Natural killer cell treated with Interleukin-12 subunit alpha and Interleukin-12 subunit beta and Interleukin-15 and Interleukin-18, amount 100 ng/mL, for 72 hours (primary cell): ENCODE results near the gene PTPRK. TPM values are rescaled to one million over a fixed set of nuclear protein-coding genes. Genes with fewer than 3 reads are reported as not detected.

ENCODE experiments used
- ATAC-seq, 2 donors: fragments of 150-1000 bp; cut with Tn5 transposase in 1 of 2; sonication (Bioruptor Pico), chemical (Tn5 transposase) in 1 of 2; 2 replicates each; pipeline ENCODE4 v1.10.0; 2021
- DNase-seq: peaks from one replicate; pipeline ENCODE4 v3.0.0; 2022; ENCODE audit warnings: low spot score
- H3K27ac Mint-ChIP-seq, 2 donors: 1 replicate in 1 of 2; 2 replicates in 1 of 2; pipeline ENCODE4 v1.8.0; 2022; ENCODE audit warnings: mixed read lengths in 2 of 2, mild to moderate bottlenecking in 1 of 2, moderate library complexity in 1 of 2
- H3K27me3 Mint-ChIP-seq, 2 donors: 1 replicate in 1 of 2; 2 replicates in 1 of 2; pipeline ENCODE4 v1.8.0; 2022; ENCODE audit warnings: mixed read lengths in 2 of 2
- H3K36me3 Mint-ChIP-seq: one replicate; pipeline ENCODE4 v1.8.0; 2022; ENCODE audit warnings: mixed read lengths
- H3K4me1 Mint-ChIP-seq, 2 donors: 1 replicate in 1 of 2; 2 replicates in 1 of 2; pipeline ENCODE4 v1.8.0; 2022; ENCODE audit warnings: low read depth in 2 of 2, mixed read lengths in 2 of 2, mild to moderate bottlenecking in 1 of 2
- H3K4me3 Mint-ChIP-seq: one replicate; pipeline ENCODE4 v1.8.0; 2022; ENCODE audit warnings: mixed read lengths
- H3K9me3 Mint-ChIP-seq: 2 replicates; pipeline ENCODE4 v1.8.0; 2022; ENCODE audit warnings: mixed read lengths
- total RNA-seq, 2 donors: library from RNA; stranded (reverse); gene quantifications; one replicate each; pipeline ENCODE4 v1.2.3, GENCODE V29; 2022

PTPRK gene
- total RNA-seq = 10 to 100 TPM in 1 of 2 donors, under 1 TPM in 1; 0.59 to 13.8 TPM

DNA sequence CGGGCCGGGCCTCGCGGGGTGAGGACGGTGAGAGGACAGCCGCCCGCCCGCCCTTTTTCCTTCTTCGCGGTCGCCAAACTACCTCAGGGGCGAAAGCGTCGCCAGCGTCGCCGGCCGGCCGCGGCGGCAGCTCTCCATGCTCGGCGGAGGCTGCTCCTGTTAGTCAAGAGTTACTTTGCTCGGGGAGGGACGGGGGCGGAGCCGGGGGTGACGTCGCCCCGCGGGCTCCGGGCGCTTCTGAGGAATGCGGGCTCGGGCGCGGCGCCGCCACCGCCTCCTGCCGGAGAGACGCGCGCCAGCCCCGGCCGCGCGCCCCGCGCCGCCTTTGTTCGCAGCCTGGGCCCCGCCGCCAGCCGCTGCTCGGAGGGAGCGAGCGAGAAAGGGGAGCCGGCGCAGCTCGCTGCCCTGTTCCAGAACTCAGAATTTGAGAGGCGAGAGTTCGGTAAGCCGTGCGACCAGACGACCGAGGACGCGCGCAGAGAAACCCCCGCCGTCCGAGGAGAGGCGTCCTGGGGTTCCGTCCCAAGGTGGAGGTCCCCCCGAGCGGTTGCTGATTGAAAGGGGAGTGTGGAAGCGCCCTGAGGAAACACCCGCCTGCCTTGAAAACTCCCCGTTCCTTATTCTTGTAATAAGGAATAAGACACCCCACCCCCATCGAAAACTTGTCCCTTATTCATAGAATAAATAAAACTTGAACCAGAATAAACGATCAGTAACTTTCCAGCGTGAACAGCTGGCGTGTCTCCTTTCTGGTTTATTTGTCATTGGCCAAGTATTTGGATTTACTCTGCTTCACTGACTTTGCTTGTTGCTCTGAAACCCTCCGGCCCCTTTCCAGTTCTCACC is at the start of gene PTPRK:
Gene PTPRK (minus strand): TSS at position 164 of the 846 bp plus-strand sequence. CDS start 241 bp downstream, outside the sequence.
- Mint-ChIP-seq H3K4me3 (peak within 1 kb of the TSS; percentile 85), H3K36me3 (no peaks in the 10 kb centered on the region), H3K27me3 (peaks cover 39 to 74% of the 10 kb centered on the region in 2 donors), H3K9me3 (no peaks in the 10 kb centered on the region), H3K4me1 (peaks cover 6 to 13% of the 10 kb centered on the region in 2 donors), H3K27ac (no peak within 1 kb of the TSS)
- ATAC-seq = peak; percentile 95 to 96
- peak; percentile 77 for DNase-seq

DNA sequence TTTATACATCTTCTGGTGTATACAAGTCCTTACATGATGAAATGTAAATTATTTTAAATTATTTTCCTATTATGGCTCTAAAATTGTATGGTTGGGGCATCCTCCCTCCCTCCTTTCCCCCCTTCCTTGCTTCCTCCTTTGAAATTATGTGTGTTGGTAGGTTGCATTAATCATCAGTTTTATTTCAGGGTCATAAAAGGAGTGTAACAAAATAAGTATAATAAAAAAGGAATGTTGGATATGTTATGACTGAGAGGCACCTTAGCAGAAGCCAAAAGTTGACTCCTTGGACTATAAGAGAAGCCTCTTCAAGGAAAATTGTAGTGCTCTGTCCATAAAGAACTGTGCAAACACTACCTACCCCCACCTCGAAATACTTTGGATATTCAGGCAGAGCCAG is 46.6 kb upstream of the PTPRK start:
- ATAC-seq (no peak), DNase-seq (no peak)
- H3K4me3 Mint-ChIP-seq = no peak overlapping the region
- H3K4me1 Mint-ChIP-seq = no peaks in the 10 kb centered on the region
- peaks cover 0 to 11% of the 10 kb centered on the region in 2 donors for H3K27me3 Mint-ChIP-seq
- H3K27ac Mint-ChIP-seq = no peak overlapping the region
- H3K36me3 Mint-ChIP-seq = no peaks in the 10 kb centered on the region
- H3K9me3 Mint-ChIP-seq = peaks cover 10% of the 10 kb centered on the region

- Mint-ChIP-seq H3K27me3 (peaks cover 0 to 15% of the 10 kb centered on the region in 2 donors), H3K9me3 (peaks cover 3% of the 10 kb centered on the region), H3K27ac (no peak overlapping the region), H3K4me1 (no peaks in the 10 kb centered on the region), H3K36me3 (no peaks in the 10 kb centered on the region), H3K4me3 (no peak overlapping the region)
- DNase-seq (no peak), ATAC-seq (no peak)
Observed at GRCh38 chr6:128560966-128561365, 40.6 kb upstream of the PTPRK start.

DNA sequence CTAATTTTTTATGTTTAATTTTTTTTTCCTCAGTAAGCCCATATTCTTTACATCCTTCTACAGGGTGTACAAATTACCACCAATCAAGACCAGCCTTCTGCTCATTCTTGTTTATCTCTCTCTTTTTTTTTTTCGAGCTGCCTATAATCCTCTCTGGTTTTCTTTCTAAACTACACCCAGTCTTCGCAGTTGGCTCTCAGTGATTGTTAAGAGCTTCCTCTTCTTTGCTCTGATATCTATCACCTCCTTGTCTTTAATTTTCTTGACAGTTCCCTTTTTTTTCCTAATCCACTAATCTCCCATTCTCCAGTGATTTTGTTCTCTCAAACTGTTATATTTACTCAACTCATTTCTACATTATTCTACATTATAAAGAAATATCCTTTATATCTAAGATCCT is 38.5 kb upstream of the PTPRK start:
- ATAC-seq (no peak), DNase-seq (no peak)
- Mint-ChIP-seq H3K4me1 (no peaks in the 10 kb centered on the region), H3K9me3 (peaks cover 3% of the 10 kb centered on the region), H3K4me3 (no peak overlapping the region), H3K27me3 (peaks cover 0 to 13% of the 10 kb centered on the region in 2 donors), H3K36me3 (no peaks in the 10 kb centered on the region), H3K27ac (no peak overlapping the region)

- H3K9me3 Mint-ChIP-seq = peaks cover 3% of the 10 kb centered on the region
- DNase-seq = no peak
- H3K4me1 Mint-ChIP-seq = no peaks in the 10 kb centered on the region
Observed at GRCh38 chr6:128558021-128558420, 37.6 kb upstream of the PTPRK start.

DNA sequence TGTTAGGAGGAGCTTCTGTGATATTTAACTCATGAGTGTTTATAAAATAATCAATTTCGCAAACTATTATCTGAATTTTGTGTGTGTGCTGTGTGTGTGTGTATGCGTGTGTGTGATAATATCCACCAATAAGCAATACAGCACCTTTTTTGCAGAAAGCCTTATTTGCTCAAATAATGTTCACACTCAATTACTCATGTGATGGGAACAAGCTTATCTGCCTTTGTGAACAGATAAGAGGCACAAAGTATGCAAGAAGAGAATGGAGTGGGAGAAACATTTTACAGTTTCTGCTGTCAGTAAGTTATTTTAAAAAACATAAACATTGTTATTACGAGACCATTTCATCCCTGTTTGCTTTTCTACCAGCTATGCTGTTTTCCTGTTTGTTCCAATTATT is 36.7 kb upstream of the PTPRK start:
- Mint-ChIP-seq H3K9me3 (no peaks in the 10 kb centered on the region), H3K4me3 (no peak overlapping the region), H3K4me1 (no peaks in the 10 kb centered on the region), H3K27ac (no peak overlapping the region), H3K27me3 (peaks cover 0 to 14% of the 10 kb centered on the region in 2 donors), H3K36me3 (no peaks in the 10 kb centered on the region)
- ATAC-seq (no peak), DNase-seq (no peak)

More at GRCh38 chr6:128558021-128558420, 37.6 kb upstream of the PTPRK start:
- no peak for ATAC-seq
- Mint-ChIP-seq H3K4me3 (no peak overlapping the region), H3K36me3 (no peaks in the 10 kb centered on the region), H3K27me3 (peaks cover 0 to 15% of the 10 kb centered on the region in 2 donors), H3K27ac (no peak overlapping the region)

- ATAC-seq (no peak), DNase-seq (no peak)
- Mint-ChIP-seq H3K4me1 (no peaks in the 10 kb centered on the region), H3K9me3 (no peaks in the 10 kb centered on the region), H3K27ac (no peak overlapping the region), H3K4me3 (no peak overlapping the region), H3K36me3 (no peaks in the 10 kb centered on the region), H3K27me3 (peaks cover 0 to 19% of the 10 kb centered on the region in 2 donors)
Observed at GRCh38 chr6:128554302-128554701, 33.9 kb upstream of the PTPRK start.

- H3K27ac Mint-ChIP-seq = no peak overlapping the region
- H3K4me1 Mint-ChIP-seq = peaks cover 0 to 2% of the 10 kb centered on the region in 2 donors
- H3K27me3 Mint-ChIP-seq = peaks cover 3 to 11% of the 10 kb centered on the region in 2 donors
- peaks cover 3% of the 10 kb centered on the region for H3K9me3 Mint-ChIP-seq
- ATAC-seq (no peak), DNase-seq (no peak)
- no peaks in the 10 kb centered on the region for H3K36me3 Mint-ChIP-seq
- no peak overlapping the region for H3K4me3 Mint-ChIP-seq
Observed at GRCh38 chr6:128541261-128541660, 20.9 kb upstream of the PTPRK start.

DNA sequence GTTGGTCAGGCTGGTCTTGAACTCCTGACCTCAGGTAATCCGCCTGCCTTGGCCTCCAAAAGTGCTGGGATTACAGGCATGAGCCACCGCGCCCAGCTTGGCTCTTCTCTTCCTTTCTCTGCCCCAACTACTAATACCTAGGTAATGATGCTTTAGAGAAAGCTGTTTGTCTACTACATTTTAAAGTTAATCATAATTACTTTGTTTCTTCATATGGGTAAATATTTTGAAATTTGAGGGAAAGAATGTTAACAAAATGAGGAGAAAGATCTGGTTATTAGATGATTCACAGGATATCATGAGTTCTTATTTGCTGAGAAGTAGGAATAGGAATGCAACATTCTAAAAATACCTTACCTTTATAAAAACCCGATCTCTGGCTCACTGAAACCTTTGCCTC is 18.4 kb upstream of the PTPRK start:
- no peak overlapping the region for H3K27ac Mint-ChIP-seq
- ATAC-seq (no peak), DNase-seq (no peak)
- no peaks in the 10 kb centered on the region for H3K36me3 Mint-ChIP-seq
- H3K27me3 Mint-ChIP-seq = peaks cover 3 to 21% of the 10 kb centered on the region in 2 donors
- H3K4me3 Mint-ChIP-seq = no peak overlapping the region
- H3K4me1 Mint-ChIP-seq = peaks cover 0 to 2% of the 10 kb centered on the region in 2 donors
- H3K9me3 Mint-ChIP-seq = peaks cover 3% of the 10 kb centered on the region

GRCh38 chr6:128532827-128533226 is 12.4 kb upstream of the PTPRK start:
- no peaks in the 10 kb centered on the region for H3K36me3 Mint-ChIP-seq
- ATAC-seq = no peak
- no peak overlapping the region for H3K27ac Mint-ChIP-seq
- H3K4me3 Mint-ChIP-seq = no peak overlapping the region
- no peaks in the 10 kb centered on the region for H3K4me1 Mint-ChIP-seq
- no peak for DNase-seq
- H3K9me3 Mint-ChIP-seq = no peaks in the 10 kb centered on the region
- peaks cover 0 to 27% of the 10 kb centered on the region in 2 donors for H3K27me3 Mint-ChIP-seq

DNA sequence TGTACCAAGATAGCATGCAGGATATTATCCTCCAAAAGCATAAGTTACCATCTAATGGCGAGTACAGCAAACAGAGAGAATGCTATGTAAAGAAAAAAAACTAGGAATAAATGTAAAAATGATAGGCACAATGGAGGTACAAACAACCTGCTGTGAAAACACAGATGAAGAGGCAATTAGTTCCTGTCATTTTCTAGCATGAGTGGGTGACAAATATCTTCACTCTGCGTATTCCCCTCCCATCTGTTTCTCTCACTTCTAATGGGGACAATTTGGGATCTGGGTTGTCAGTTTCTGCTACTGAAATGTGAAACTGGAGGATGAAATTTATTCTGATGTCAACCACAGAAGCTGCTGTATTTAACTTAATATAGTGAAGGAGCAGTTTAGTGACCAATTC is 11.7 kb upstream of the PTPRK start:
- H3K4me3 Mint-ChIP-seq = no peak overlapping the region
- H3K27me3 Mint-ChIP-seq = peaks cover 0 to 33% of the 10 kb centered on the region in 2 donors
- no peak overlapping the region for H3K27ac Mint-ChIP-seq
- DNase-seq (no peak), ATAC-seq (no peak)
- H3K36me3 Mint-ChIP-seq = no peaks in the 10 kb centered on the region
- H3K4me1 Mint-ChIP-seq = no peaks in the 10 kb centered on the region
- no peaks in the 10 kb centered on the region for H3K9me3 Mint-ChIP-seq

DNA sequence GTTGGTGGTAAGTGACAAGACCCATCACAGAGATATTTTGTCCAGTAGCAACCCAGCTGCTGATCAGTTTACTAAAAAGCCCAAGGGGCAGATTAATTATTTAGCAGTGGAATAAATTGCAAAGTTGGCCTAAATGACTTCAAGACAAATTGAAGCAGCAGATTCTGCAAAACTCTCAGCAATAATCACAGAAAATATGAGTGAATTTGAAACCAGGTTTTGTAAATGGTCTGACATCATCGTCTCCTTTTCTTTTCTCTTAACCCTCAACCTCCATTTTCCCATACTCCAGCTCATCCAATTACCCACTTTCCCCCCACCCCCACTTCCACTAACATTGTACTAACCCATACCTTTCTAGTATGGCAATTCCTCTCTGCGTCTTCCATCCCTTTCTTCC is 11.3 kb upstream of the PTPRK start:
- peaks cover 0 to 34% of the 10 kb centered on the region in 2 donors for H3K27me3 Mint-ChIP-seq
- H3K4me1 Mint-ChIP-seq = no peaks in the 10 kb centered on the region
- H3K27ac Mint-ChIP-seq = no peak overlapping the region
- no peak overlapping the region for H3K4me3 Mint-ChIP-seq
- H3K9me3 Mint-ChIP-seq = no peaks in the 10 kb centered on the region
- DNase-seq = no peak
- no peak for ATAC-seq
- H3K36me3 Mint-ChIP-seq = no peaks in the 10 kb centered on the region

DNA sequence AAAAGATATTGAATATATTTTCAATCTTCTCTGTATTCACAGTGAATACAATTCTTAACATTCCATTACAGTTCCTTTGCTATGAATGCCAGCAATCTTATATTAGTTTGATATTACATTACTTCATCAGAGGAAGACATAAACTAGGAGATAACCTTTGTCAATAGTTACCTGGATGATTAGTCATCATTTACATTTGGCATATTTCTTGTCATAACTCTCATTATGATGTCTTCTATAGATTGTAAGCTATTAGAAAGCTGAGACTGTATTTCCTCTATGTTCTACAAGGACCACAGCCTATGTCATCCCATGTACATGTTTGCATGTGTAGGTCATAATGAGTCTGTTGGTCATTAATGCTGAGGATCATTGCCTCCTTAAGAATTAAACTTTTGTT is 7.8 kb upstream of the PTPRK start:
- H3K4me1 Mint-ChIP-seq = no peaks in the 10 kb centered on the region
- no peak overlapping the region for H3K4me3 Mint-ChIP-seq
- no peaks in the 10 kb centered on the region for H3K36me3 Mint-ChIP-seq
- no peaks in the 10 kb centered on the region for H3K9me3 Mint-ChIP-seq
- peaks cover 7 to 42% of the 10 kb centered on the region in 2 donors for H3K27me3 Mint-ChIP-seq
- ATAC-seq = no peak
- H3K27ac Mint-ChIP-seq = no peak overlapping the region
- DNase-seq = no peak

DNA sequence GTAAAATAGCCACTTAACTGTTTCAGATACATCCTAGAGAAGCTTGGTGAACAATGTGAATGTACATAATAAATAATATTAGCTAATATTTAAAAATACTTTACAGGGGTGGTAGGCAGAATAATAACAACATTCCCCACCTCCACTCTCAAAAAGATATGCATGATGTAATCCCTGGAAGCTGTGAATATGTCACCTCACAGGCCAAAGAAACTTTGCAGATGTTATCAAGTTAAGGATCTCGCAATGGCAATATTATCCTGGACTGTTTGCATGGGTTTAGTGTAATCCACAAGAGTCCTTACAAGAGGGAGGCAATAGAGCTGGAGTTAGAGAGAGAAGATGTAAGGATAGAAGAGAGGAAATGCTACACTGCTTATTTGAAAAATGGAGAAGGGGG is 7.0 kb upstream of the PTPRK start:
- Mint-ChIP-seq H3K27ac (no peak overlapping the region), H3K9me3 (no peaks in the 10 kb centered on the region), H3K4me3 (no peak overlapping the region), H3K4me1 (no peaks in the 10 kb centered on the region), H3K36me3 (no peaks in the 10 kb centered on the region), H3K27me3 (peaks cover 7 to 43% of the 10 kb centered on the region in 2 donors)
- ATAC-seq (no peak), DNase-seq (no peak)
